ENCODE results near the gene AOAH. TPM values are rescaled to one million over a fixed set of nuclear protein-coding genes. Genes with fewer than 3 reads are reported as not detected.
"Not testable (repeated sequence)": the region's sequence is repeated elsewhere in the genome, so short reads cannot be mapped to it uniquely, and the experiment has no call there.

AOAH gene
- total RNA-seq, 1 experiment from 2014 or later, result 29.3 TPM

GRCh38 chr7:36507475-36508440 is 216.5 kb downstream of the AOAH start:
- DNase-seq (ENCODE audit: low spot score), result no peak

- DNase-seq (ENCODE audit: low spot score), result peak; percentile 69
Observed at GRCh38 chr7:36506820-36507219, 217.5 kb downstream of the AOAH start.

GRCh38 chr7:36506130-36506798 is 218.0 kb downstream of the AOAH start:
- DNase-seq (ENCODE audit: low spot score), result no peak

- DNase-seq (ENCODE audit: low spot score), result not testable (repeated sequence)
Observed at GRCh38 chr7:36504617-36505016, 219.7 kb downstream of the AOAH start.

GRCh38 chr7:36504216-36504615 is 220.1 kb downstream of the AOAH start:
- not testable (repeated sequence) for DNase-seq (ENCODE audit: low spot score)

GRCh38 chr7:36497775-36498174 is 226.5 kb downstream of the AOAH start:
- no peak for DNase-seq (ENCODE audit: low spot score)

GRCh38 chr7:36497176-36497575 is 227.1 kb downstream of the AOAH start:
- DNase-seq (ENCODE audit: low spot score), result not testable (repeated sequence)

GRCh38 chr7:36496576-36496975 is 227.7 kb downstream of the AOAH start:
- no peak for DNase-seq (ENCODE audit: low spot score)

GRCh38 chr7:36491317-36491716 is 233.0 kb downstream of the AOAH start:
- DNase-seq (ENCODE audit: low spot score), result no peak

GRCh38 chr7:36490419-36490830 is 233.9 kb downstream of the AOAH start:
- no peak for DNase-seq (ENCODE audit: low spot score)

- not testable (repeated sequence) for DNase-seq (ENCODE audit: low spot score)
Observed at GRCh38 chr7:36488672-36489071, 235.6 kb downstream of the AOAH start.

- DNase-seq (ENCODE audit: low spot score), result peak; percentile 85
Observed at GRCh38 chr7:36487756-36488336, 236.4 kb downstream of the AOAH start.

- no peak for DNase-seq (ENCODE audit: low spot score)
Observed at GRCh38 chr7:36486336-36486735, 238.0 kb downstream of the AOAH start.

- no peak for DNase-seq (ENCODE audit: low spot score)
Observed at GRCh38 chr7:36484265-36484664, 240.0 kb downstream of the AOAH start.

- DNase-seq (ENCODE audit: low spot score), result not testable (repeated sequence)
Observed at GRCh38 chr7:36483853-36484252, 240.4 kb downstream of the AOAH start.

GRCh38 chr7:36478745-36479144 is 245.5 kb downstream of the AOAH start:
- DNase-seq (ENCODE audit: low spot score), result no peak

GRCh38 chr7:36475381-36475780 is 248.9 kb downstream of the AOAH start:
- DNase-seq (ENCODE audit: low spot score), result no peak

GRCh38 chr7:36475011-36475342 is 249.3 kb downstream of the AOAH start:
- DNase-seq (ENCODE audit: low spot score), result no peak

GRCh38 chr7:36474283-36475010 is 249.8 kb downstream of the AOAH start:
- peak; percentile 82 for DNase-seq (ENCODE audit: low spot score)

- peak; percentile 82 for DNase-seq (ENCODE audit: low spot score)
Observed at GRCh38 chr7:36473454-36474282, 250.6 kb downstream of the AOAH start.

- no peak for DNase-seq (ENCODE audit: low spot score)
Observed at GRCh38 chr7:36472141-36472729, 252.1 kb downstream of the AOAH start.
